NCI-H1048 (cell line): Measurements from ENCODE around the gene ICE1.
"Not testable (repeated sequence)": the region's sequence is repeated elsewhere in the genome, so short reads cannot be mapped to it uniquely, and the experiment has no call there.

ENCODE experiments used
- DNase-seq: peaks from one replicate; lab custom pipeline; 2025; lab: John Stamatoyannopoulos, UW

ICE1 gene

GRCh38 chr5:5404381-5404780 is 18.1 kb upstream of the ICE1 start:
- DNase-seq = no peak

GRCh38 chr5:5405441-5405840 is 17.0 kb upstream of the ICE1 start:
- no peak for DNase-seq

GRCh38 chr5:5407924-5408323 is 14.6 kb upstream of the ICE1 start:
- DNase-seq = no peak

DNA sequence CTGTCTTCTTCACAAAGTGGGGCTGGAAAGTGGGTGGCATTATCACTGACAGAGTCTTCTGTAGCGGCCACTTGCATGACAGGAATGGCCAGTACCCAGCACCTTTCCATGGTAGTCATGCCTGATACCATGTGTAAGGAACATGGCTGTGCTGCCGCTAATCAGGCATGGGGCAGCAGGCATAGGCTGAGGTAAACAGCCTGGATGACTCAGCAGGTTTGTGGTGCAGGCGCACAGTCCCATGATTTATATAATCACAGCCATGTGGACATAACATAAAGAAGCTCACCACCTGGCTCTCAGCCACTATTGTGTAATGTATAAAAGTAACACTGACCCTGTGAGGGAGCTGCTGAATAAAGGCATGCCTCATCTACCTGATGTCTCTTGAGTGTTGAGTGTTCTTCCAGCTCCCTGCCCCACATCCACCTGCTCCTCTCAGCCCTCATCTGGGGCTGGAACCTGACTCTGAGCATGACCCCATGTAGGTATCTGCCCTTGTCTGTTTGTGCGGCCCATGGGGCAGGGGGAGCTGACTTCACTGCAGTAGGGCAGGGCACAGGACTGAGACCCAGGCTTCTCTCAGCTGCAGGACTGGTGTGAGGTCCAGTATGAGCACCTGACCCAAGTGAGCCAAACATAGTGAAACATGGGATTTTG is 13.2 kb upstream of the ICE1 start:
- DNase-seq = no peak

DNA sequence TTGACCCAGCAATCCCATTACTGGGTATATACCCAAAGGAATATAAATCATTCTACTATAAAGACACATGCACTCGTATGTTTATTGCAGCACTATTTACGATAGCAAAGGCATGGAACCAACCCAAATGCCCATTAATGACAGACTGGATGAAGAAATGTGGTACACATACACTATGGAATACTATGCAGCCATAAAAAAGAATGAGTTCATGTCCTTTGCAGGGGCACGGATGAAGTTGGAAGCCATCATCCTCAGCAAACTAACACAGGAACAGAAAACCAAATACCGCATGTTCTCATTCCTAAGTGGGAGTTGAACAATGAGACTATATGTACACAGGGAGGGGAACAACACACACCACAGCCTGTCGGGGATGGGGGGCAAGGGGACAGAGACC is 8.6 kb upstream of the ICE1 start:
- DNase-seq = not testable (repeated sequence)

- DNase-seq = no peak
These were observed 7.5 kb upstream of the ICE1 start for GRCh38 chr5:5414999-5415398.

GRCh38 chr5:5416733-5417132 is 5.7 kb upstream of the ICE1 start:
- no peak for DNase-seq

GRCh38 chr5:5418006-5418405 is 4.5 kb upstream of the ICE1 start:
- no peak for DNase-seq

DNA sequence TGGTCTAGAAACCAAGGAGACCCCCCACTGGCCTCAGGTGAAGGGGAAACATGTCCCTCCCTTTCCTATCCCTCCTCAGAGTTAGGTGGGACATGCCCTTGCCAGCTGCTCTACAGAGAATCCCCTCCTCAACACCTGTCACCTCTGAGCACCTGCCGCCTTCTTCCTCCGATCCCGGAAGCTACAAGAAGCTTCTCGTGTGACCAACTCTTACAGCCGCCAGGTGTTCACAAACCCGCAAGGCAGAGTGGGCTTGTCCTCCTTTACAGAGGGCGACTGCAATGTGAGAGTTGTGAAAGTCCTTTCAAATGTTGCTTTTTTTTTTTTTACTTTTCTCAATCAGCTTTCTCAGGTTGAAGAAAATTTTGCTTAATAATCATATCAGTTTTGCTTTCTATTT is 3.7 kb upstream of the ICE1 start:
- no peak for DNase-seq

GRCh38 chr5:5419291-5420210 is 2.9 kb upstream of the ICE1 start:
- no peak for DNase-seq

DNA sequence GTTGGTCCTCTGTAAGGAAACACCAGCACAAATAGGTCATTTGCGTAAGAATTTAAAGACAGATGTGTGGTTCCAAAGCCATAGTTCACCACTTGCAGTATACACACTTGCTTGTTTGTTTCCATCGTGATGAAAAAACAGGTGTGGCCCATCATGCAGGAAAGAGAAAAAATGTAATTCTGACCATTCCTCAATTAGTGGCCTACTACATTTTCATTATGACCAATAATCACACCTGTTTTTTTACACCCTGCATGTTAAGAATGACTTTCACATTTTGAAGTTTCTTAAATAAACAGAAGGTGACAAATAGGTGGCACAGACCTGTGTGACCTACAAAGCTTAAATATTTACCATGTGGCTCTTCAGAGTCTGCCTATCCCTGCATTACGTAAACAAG is 2.2 kb upstream of the ICE1 start:
- DNase-seq = no peak

GRCh38 chr5:5421149-5421960 is 1.1 kb upstream of the ICE1 start:
- no peak for DNase-seq

DNA sequence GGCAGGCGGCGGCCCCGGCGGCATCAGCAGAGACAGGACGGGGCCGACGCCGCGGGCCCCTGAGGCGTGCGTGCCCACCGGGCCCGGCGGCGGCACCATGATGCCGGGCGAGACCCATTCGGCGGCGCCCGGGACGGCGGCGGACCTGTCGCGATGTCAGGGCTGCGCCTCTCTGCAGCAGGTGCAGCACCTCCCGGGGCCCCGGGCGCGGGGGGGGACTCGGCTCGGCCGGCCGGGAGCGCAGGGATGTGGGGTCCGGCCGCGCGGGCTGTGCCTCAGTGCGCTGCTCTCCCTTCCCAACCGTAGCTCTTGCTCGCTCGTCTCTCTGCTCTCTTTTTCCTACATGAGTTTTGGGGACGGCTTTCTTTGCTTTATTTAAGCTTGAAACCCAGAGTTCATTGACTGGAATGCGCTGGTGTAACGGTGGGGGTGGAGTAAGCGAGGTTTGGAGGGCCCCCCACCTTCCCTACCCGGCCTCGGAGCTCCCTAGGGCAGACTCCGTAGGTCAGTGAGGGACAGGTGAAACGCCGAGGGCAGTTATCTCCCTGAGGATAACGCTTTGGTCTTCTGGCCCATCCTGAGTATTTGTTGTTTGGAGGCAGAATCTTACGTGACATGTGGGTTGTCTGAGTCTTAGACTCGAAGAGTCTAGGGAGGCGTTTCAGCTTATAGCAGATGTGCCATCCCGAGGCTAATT is 490 bp downstream of the ICE1 start:
- DNase-seq = no peak

DNA sequence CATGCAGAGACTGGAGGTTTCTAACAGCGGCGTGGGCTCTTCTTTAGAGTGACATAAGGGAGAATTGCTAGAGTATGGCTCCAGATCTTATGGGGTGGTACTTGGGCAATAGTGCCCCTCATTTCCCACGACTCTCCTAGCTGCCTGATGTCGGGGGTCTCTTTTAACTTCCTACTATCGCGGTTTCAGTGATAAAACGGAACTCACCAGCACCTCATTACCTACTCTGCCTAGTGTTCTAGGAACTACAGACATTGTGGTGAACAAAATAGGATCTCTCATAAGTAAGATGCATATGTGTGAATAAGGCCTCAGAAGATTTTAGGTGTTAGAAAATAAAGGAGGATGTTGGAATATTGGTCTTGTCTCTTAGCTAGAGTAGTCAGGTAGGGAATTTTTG is 1.1 kb downstream of the ICE1 start:
- DNase-seq = no peak

DNA sequence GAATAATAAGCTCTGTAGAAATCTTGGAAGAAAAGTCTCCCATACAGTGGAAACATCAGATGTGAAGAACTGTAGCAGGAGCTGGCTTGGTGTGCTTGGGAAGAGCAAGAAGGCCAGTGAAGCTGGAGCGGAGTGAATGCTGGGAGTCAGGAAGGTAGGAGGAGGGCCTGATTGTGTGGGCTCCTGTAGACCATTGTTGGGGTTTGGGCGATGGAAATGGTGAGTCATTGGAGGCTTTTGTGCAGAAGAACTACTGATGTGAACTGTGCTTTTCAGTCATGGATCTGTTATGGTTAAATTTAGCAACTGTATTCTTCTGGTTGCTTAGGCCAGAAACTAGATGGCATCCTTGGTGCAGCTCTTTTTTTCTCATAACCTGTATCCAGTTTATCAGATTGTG is 2.3 kb downstream of the ICE1 start:
- DNase-seq = no peak

DNA sequence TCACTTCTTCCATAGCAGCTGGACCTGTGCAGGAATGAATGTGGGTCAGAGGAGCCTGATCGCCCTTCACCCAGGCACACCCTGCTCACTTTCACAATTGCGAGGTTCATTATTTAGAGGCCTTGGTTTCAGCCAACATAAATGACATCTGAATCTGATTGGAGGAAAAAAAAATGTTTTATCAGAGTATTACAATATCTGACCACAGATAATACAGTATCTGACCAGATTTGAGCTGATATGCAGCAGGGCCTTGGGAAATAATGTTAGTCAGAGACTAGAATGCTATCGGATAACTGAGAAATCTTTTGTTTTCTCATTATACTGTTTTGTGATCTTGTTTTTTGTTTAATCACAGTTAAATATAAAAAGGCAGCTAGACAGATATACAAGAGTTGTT is 7.7 kb downstream of the ICE1 start:
- DNase-seq = no peak

GRCh38 chr5:5432020-5432707 is 9.7 kb downstream of the ICE1 start:
- no peak for DNase-seq

- DNase-seq = peak; percentile 87
These were observed 13.8 kb downstream of the ICE1 start for GRCh38 chr5:5436203-5436760.

GRCh38 chr5:5437227-5438172 is 15.0 kb downstream of the ICE1 start:
- DNase-seq = no peak

- no peak for DNase-seq
These were observed 29.4 kb downstream of the ICE1 start for GRCh38 chr5:5451863-5452262.
